ENCODE data around the gene NTRK2.

Gene NTRK2

DNA sequence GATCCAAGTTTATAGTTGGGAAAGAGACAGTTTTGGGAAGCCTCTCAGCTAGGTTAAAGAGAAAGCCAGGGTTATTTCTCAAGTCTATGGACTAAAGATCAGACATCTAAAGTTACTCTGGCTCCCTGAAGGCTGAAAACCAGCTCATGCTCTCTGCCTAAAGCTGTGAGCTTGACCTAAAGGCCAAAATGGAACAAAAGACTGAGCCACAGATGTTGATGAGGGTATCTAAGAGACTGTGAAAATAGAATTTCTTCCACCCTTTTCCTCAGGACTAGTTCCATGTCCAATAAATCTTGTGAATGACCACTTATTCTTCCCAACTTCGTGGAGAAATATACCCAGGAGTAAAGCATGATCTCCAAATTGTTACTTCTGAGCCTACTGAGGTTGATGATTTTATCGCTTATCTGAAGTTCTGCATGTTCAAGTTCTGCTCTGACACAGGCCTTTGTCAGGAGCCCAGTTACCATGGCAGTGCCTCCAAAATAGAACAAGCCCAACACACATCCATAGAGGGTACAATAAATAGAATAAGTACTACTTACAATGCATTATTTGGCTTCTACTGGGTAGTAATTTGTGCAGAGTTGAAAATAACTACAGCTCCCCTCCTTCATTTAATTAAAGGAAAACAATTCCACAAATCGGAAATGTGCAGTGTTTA lies 373.6 kb downstream of the NTRK2 start:
- no peak overlapping the region for H3K4me3 ChIP-seq (ENCODE audit: low read depth in 1 of 2, low read length in 2 of 2)
- H3K9ac ChIP-seq (ENCODE audit: low read depth, low read length), result no peak overlapping the region
- ATAC-seq (ENCODE audit: insufficient read depth, low read depth), result no peak
- TF ChIP-seq EZH2 (IDR thresholded peaks at IDR 0.05; ENCODE audit: borderline replicate concordance, low read depth, low read length, severe bottlenecking), result no peak
- TF ChIP-seq, protein P1, sequence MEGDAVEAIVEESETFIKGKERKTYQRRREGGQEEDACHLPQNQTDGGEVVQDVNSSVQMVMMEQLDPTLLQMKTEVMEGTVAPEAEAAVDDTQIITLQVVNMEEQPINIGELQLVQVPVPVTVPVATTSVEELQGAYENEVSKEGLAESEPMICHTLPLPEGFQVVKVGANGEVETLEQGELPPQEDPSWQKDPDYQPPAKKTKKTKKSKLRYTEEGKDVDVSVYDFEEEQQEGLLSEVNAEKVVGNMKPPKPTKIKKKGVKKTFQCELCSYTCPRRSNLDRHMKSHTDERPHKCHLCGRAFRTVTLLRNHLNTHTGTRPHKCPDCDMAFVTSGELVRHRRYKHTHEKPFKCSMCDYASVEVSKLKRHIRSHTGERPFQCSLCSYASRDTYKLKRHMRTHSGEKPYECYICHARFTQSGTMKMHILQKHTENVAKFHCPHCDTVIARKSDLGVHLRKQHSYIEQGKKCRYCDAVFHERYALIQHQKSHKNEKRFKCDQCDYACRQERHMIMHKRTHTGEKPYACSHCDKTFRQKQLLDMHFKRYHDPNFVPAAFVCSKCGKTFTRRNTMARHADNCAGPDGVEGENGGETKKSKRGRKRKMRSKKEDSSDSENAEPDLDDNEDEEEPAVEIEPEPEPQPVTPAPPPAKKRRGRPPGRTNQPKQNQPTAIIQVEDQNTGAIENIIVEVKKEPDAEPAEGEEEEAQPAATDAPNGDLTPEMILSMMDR (IDR thresholded peaks at IDR 0.05; ENCODE audit: borderline replicate concordance, extremely low read depth, low read length, poor library complexity, severe bottlenecking), result no peak
- no peak overlapping the region for H2AFZ ChIP-seq (ENCODE audit: low read depth, low read length)
- H3K27ac ChIP-seq (ENCODE audit: low read length), result no peak overlapping the region
- H4K20me1 ChIP-seq (ENCODE audit: insufficient read depth, low read length), result no peaks in the 10 kb centered on the region
- no peaks in the 10 kb centered on the region for H3K79me2 ChIP-seq (ENCODE audit: insufficient read depth, low read length)
- H3K9me3 ChIP-seq (ENCODE audit: insufficient read depth, low read length, severe bottlenecking), result no peaks in the 10 kb centered on the region
- H3K4me2 ChIP-seq (ENCODE audit: insufficient read depth, low read length), result no peak overlapping the region
- no peaks in the 10 kb centered on the region for H3K4me1 ChIP-seq (ENCODE audit: insufficient read depth, low read length)
- H3K36me3 ChIP-seq (ENCODE audit: insufficient read depth, low read length), result no peaks in the 10 kb centered on the region
- H3K27me3 ChIP-seq (ENCODE audit: insufficient read depth, low read length, poor library complexity), result no peaks in the 10 kb centered on the region
- DNase-seq, result no peak

DNA sequence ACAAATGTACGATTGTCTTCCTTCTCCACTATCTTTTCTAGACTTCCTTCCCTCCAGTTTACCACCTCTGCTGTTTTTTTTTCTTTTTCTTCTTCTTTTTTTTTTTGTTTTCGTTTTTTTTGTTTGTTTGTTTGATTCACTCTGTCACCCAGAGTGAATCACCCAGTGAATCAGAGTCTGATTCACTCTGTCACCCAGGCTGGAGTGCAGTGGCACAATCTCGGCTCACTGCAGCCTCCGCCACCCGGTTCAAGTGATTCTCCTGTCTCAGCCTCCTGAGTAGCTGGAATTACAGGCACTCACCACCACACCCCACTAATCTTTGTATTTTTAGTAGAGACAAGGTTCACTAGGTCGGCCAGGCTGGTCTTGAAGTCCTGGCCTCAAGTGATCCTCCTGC lies 375.7 kb downstream of the NTRK2 start:
- H3K9ac ChIP-seq (ENCODE audit: low read depth, low read length), result no peak overlapping the region
- H2AFZ ChIP-seq (ENCODE audit: low read depth, low read length), result no peak overlapping the region
- H3K79me2 ChIP-seq (ENCODE audit: insufficient read depth, low read length), result no peaks in the 10 kb centered on the region
- H3K4me1 ChIP-seq (ENCODE audit: insufficient read depth, low read length), result no peaks in the 10 kb centered on the region
- H3K4me3 ChIP-seq (ENCODE audit: low read depth in 1 of 2, low read length in 2 of 2), result no peak overlapping the region
- H3K27ac ChIP-seq (ENCODE audit: low read length), result no peak overlapping the region
- no peaks in the 10 kb centered on the region for H4K20me1 ChIP-seq (ENCODE audit: insufficient read depth, low read length)
- ATAC-seq (ENCODE audit: insufficient read depth, low read depth) (no peak), DNase-seq (no peak)
- H3K27me3 ChIP-seq (ENCODE audit: insufficient read depth, low read length, poor library complexity), result no peaks in the 10 kb centered on the region
- H3K4me2 ChIP-seq (ENCODE audit: insufficient read depth, low read length), result no peak overlapping the region
- TF ChIP-seq, protein P1 (IDR thresholded peaks at IDR 0.05; ENCODE audit: borderline replicate concordance, extremely low read depth, low read length, poor library complexity, severe bottlenecking), result no peak
- TF ChIP-seq EZH2 (IDR thresholded peaks at IDR 0.05; ENCODE audit: borderline replicate concordance, low read depth, low read length, severe bottlenecking), result no peak
- H3K36me3 ChIP-seq (ENCODE audit: insufficient read depth, low read length), result no peaks in the 10 kb centered on the region
- H3K9me3 ChIP-seq (ENCODE audit: insufficient read depth, low read length, severe bottlenecking), result no peaks in the 10 kb centered on the region

DNA sequence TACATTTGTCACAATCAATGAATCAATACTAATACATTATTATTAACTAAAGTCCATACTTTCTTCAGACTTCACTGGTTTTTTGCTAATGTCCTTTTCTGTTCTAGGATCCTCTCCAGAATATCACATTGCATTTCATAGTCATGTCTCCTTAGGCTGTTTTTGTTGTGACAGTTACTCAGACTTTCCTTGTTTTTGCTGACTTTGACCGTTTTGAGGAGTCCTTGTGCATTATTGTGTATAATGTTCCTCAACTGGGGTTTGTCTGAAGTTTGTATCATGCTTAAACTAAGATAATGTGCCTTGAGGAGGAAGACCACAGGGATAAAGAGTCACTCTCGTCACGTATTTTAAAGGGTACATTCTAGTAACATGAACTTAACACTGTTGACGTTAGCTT lies 376.9 kb downstream of the NTRK2 start:
- no peak overlapping the region for H3K27ac ChIP-seq (ENCODE audit: low read length)
- no peaks in the 10 kb centered on the region for H3K9me3 ChIP-seq (ENCODE audit: insufficient read depth, low read length, severe bottlenecking)
- no peaks in the 10 kb centered on the region for H3K4me1 ChIP-seq (ENCODE audit: insufficient read depth, low read length)
- no peak overlapping the region for H3K4me2 ChIP-seq (ENCODE audit: insufficient read depth, low read length)
- H3K27me3 ChIP-seq (ENCODE audit: insufficient read depth, low read length, poor library complexity), result no peaks in the 10 kb centered on the region
- H2AFZ ChIP-seq (ENCODE audit: low read depth, low read length), result no peak overlapping the region
- ATAC-seq (ENCODE audit: insufficient read depth, low read depth) (no peak), DNase-seq (no peak)
- H3K4me3 ChIP-seq (ENCODE audit: low read depth in 1 of 2, low read length in 2 of 2), result no peak overlapping the region
- TF ChIP-seq, protein P1 (IDR thresholded peaks at IDR 0.05; ENCODE audit: borderline replicate concordance, extremely low read depth, low read length, poor library complexity, severe bottlenecking), result no peak
- TF ChIP-seq EZH2 (IDR thresholded peaks at IDR 0.05; ENCODE audit: borderline replicate concordance, low read depth, low read length, severe bottlenecking), result no peak
- H4K20me1 ChIP-seq (ENCODE audit: insufficient read depth, low read length), result no peaks in the 10 kb centered on the region
- H3K36me3 ChIP-seq (ENCODE audit: insufficient read depth, low read length), result no peaks in the 10 kb centered on the region
- H3K9ac ChIP-seq (ENCODE audit: low read depth, low read length), result no peak overlapping the region
- H3K79me2 ChIP-seq (ENCODE audit: insufficient read depth, low read length), result no peaks in the 10 kb centered on the region
